NK-92 treated with Interleukin-12 subunit alpha and Interleukin-12 subunit beta, amount 100 ng/mL, for 24 hours (cell line): ENCODE measurements around the gene CRY1.
A peak's percentile ranks its signal among the peaks of the same experiment; 100 is the strongest.
"Not testable (repeated sequence)": the region's sequence is repeated elsewhere in the genome, so short reads cannot be mapped to it uniquely, and the experiment has no call there.

Experiments
- DNase-seq: peaks from one replicate; lab custom pipeline; 2025; lab: John Stamatoyannopoulos, UW

Gene CRY1

GRCh38 chr12:107108366-107108765 is 15.0 kb upstream of the CRY1 start:
- not testable (repeated sequence) for DNase-seq

- DNase-seq = no peak
Measured at GRCh38 chr12:107107381-107107780, 14.0 kb upstream of the CRY1 start.

GRCh38 chr12:107106241-107107025 is 13.1 kb upstream of the CRY1 start:
- DNase-seq = no peak

GRCh38 chr12:107105410-107105703 is 12.0 kb upstream of the CRY1 start:
- DNase-seq = no peak

GRCh38 chr12:107103516-107103915 is 10.2 kb upstream of the CRY1 start:
- no peak for DNase-seq

- no peak for DNase-seq
Measured at GRCh38 chr12:107103097-107103496, 9.7 kb upstream of the CRY1 start.

GRCh38 chr12:107102294-107102693 is 8.9 kb upstream of the CRY1 start:
- DNase-seq = no peak

- DNase-seq = no peak
Measured at GRCh38 chr12:107101651-107102050, 8.3 kb upstream of the CRY1 start.

- DNase-seq = no peak
Measured at GRCh38 chr12:107099917-107100316, 6.6 kb upstream of the CRY1 start.

GRCh38 chr12:107096571-107096970 is 3.2 kb upstream of the CRY1 start:
- DNase-seq = no peak

GRCh38 chr12:107094183-107094448 is 767 bp upstream of the CRY1 start:
- no peak for DNase-seq

GRCh38 chr12:107092669-107093416 is 506 bp downstream of the CRY1 start:
- peak; percentile 33 for DNase-seq

- no peak for DNase-seq
Measured at GRCh38 chr12:107091989-107092641, 1.2 kb downstream of the CRY1 start.

- DNase-seq = no peak
Measured at GRCh38 chr12:107091381-107091780, 2.0 kb downstream of the CRY1 start.

- no peak for DNase-seq
Measured at GRCh38 chr12:107090711-107091110, 2.6 kb downstream of the CRY1 start.

- DNase-seq = no peak
Measured at GRCh38 chr12:107088912-107089311, 4.4 kb downstream of the CRY1 start.

GRCh38 chr12:107086314-107086713 is 7.0 kb downstream of the CRY1 start:
- no peak for DNase-seq

- DNase-seq = no peak
Measured at GRCh38 chr12:107081778-107082177, 11.6 kb downstream of the CRY1 start.

- no peak for DNase-seq
Measured at GRCh38 chr12:107080299-107080698, 13.1 kb downstream of the CRY1 start.

- DNase-seq = no peak
Measured at GRCh38 chr12:107079172-107080011, 14.0 kb downstream of the CRY1 start.

- DNase-seq = not testable (repeated sequence)
Measured at GRCh38 chr12:107073266-107073665, 20.1 kb downstream of the CRY1 start.

- DNase-seq = no peak
Measured at GRCh38 chr12:107066691-107067090, 26.7 kb downstream of the CRY1 start.
